ENCODE measurements around the gene GON4L.
"Not testable (repeated sequence)": the region's sequence is repeated elsewhere in the genome, so short reads cannot be mapped to it uniquely, and the experiment has no call there.

The GON4L gene

DNA sequence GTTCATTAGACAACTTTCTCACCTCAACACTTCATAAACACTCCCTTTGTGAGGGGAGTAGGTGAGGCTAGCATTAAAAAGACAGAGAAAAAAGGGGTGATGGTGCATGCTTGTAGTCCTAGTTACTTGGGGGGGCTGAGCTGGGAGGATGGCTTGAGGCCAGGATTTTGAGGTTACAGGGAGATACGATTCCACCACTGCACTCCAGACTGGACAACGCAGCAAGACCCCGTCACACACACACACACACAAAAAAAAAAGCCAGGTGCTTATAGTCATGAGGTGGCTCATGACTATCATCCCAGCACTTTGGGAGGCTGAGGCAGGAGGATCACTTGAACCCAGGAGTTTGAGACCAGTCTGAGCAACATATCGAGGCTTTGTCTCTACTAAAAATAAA lies 29.6 kb downstream of the GON4L start:
- DNase-seq = no peak

DNA sequence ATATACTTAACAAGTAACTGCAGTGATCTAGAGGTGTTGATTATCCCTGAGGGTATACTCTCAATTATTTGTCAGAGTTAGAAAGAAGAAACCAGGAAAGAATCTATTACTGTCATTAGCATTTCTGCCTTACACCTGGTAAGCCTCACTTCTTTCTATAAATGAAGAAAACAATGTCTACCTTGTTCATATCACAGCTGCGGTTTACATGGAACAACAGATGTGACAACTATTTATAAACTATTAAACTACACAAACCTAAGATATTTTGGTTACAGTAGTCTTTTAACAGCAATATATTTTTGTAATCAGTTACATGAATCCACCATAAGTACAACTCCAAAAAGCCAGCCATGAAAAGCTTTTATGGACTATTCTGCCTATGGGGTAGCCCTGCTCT lies 40.7 kb downstream of the GON4L start:
- no peak for DNase-seq

DNA sequence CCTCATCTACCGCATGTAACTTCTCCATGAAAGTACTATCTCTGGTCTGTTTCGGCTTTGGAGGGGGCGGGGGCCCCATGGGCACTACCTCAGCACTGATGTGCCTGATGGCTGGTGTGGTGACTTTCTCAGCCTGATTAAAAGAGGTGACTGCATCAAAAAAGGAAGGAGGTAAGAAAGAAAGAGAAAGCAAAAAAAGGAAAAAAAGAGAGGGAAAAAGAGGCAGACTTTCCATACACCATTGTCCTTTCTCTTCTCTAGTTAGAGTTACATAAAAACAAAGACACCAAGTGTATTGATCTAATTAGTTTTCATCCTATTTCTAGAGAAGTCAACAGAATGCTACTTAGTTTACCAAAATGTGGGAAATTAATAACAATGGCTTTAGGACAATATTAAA lies 43.3 kb downstream of the GON4L start:
- no peak for DNase-seq

DNA sequence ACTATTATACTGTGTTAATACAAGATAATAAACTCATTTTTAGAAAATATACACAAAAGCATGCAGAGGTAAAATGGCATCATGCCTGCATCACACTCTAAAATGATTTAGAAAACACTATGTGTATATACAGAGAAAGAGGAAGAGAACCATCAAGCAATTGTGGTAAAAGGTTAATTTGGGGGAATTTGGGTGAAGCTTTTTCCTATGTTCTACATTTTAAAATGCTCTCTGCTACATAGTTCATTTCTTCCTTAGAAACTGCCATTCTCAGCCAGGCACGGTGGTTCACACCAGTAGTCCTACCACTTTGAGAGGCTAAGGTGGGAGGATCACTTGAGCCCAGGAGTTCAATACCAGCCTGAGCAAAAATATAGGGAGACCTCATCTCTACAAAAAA lies 44.1 kb downstream of the GON4L start:
- DNase-seq = no peak

DNA sequence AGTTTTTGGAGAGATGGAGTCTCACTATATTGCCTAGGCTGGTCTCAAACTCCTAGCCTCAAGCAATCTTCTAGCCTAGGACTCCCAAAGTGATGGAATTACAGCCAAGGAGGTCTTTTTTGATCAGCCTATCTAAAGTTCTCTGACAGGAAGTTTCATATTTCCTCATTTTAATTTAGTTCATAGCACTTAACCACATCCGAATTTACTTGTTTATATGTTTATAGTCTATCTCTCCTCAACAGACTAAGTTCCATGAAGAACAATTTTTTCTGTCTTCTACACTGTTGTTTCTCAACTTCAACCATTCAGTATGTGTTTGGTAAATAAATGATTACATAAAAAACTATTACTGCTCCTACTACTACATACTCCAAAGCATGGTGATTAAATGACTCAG lies 47.9 kb downstream of the GON4L start:
- no peak for DNase-seq

DNA sequence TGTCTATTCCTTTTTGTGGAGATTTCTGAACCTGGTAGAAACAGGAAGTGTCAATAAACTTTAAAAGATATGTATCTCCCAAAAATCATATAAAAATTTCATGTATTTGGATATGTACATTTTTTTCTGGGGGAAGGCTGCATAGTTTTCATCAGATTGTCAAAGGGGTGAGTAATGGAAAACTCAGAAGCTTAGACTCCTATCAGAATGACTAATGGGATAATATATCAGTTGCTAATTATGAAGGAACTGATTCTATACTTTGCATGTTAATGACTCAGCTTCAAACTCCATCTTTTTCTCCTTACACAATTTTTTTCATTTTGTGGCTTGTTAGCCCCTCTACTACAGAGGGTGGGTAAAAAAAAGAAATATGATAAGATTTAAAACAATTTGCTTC lies 55.9 kb downstream of the GON4L start:
- DNase-seq = no peak

DNA sequence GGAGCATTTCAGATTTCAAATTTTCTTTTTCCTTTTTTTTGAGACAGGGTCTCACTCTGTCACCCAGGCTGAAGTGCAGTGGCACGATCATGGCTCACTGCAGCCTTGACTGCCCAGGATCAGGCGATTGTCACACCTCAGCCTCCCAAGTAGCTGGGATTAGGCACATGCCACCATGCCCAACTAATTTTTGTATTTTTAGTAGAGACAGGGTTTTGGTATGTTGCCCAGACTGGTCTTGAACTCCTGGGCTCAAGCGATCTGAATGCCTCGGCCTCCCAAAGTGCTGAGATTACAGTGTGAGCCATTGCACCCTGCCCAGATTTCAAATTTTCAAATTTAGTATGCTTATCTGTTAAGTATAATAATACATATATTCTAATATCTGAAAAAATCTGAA lies 61.4 kb downstream of the GON4L start:
- not testable (repeated sequence) for DNase-seq

DNA sequence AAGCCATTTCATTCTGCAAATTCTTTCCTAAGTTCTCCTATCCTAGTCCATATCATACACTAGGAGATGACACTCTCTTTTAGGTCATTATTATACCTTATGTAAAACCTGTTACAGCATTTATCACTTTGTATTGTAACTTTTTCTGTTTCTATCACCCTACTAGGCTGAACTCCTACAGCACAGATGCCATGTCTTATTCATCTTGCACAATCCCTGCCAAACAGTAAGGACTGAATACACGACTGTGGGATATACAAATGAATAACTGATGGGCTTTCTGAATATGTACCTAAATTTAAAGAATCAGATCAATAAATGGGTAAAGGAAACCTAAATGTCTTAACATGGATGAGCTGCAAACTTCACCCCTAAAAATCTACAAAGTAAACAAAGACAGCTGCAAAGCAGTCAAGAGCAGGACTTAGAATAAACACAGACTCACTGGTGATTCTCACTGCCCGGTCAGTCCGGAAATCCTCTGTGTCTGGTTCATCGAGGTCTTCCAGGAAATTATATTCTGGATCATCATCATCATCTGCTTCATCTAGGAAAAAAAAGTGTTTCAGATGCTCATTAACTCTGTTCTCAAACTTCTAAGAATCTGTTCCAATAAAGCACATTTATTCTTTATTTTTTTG lies 62.3 kb downstream of the GON4L start:
- no peak for DNase-seq

DNA sequence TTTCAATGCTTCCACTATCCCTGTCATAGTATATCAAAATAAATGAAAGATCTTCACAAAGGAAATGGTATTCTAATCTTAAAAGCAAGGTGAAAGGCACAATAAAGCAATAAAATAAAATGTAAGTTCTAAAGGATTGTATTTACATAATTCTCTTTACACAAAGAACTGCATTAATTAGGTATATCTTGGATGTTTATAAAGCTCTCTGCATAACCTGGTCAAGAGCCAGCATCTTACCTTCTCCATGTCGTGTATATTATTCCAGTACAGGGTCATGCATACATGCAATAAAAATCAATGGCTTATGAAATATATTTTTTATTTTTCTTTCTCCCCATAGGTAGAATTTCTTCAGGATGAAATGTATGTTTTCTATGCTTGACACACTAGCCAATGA lies 63.8 kb downstream of the GON4L start:
- no peak for DNase-seq

DNA sequence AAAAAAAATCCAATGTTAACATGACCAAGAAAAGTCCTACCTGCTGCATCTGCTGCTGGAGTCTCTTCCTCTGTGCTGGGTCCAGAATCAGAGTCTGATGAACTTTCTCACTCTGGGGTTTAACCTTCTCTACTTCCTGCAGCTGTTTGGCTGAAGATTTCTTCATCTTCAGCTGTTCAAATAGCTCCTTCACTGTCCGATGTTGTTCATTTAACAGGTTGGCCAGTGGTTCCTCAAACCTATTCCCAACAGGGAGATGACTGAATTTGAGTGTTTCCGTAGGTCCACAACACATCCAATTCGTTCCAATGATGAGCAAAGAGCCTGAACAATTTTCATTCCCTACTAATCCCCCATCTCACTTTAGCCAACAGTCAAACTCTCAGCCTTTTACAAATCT lies 79.4 kb downstream of the GON4L start:
- DNase-seq = no peak

DNA sequence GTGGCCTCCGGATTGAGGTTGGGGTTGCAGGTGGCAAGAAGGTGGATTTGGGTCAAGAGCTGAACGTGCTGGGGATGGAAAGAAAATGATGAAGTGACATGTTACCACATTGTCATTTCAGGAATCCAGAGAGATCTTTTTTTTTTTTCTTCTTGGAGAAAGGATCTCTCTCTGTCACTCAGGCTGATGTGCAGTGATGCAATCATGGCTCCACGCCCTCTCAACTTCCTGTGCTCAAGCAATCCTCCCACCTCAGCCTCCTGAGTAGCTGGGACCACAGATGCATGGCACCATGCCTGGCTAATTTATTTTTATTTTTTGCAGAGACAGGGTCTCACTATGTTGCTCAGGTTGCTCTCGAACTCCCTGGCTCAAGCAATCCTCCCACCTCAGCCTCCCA lies 80.6 kb downstream of the GON4L start:
- DNase-seq = no peak

DNA sequence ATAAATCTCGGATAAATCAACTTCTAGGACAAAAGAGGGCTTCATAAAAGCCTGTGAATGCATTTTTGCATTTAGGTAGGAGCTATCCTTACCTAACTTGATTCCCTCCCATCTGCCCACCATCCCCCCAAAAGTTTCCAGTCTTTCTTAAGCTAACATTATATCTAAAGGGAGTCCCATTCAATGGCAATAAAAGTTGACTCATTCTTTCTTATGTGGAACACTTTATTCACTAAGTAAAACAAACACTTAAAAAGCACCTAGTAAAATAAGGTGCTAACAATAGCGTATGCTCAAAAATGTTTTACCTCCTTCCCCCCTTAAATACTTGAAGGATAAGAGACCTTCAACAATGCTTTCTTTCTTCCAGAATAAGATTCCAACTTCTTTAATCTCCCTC lies 83.8 kb downstream of the GON4L start:
- no peak for DNase-seq

DNA sequence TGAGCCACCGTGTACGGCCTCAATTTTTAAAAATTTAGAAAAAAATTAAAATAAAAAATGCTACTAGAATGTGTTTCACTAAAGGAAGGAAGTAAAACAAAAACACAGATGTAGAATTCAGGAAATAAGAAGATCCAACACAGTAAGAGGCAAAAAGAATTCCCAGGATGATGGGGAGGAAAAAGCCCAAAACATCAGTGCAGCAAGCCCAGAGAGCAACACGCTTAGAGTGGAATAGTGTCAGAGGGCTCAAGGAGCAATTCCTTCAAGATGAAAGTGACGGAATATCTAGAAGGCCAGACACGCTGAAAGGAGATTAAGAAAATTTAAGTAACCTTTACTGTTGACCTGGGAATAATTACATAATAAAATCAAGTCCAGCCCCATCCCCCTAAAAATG lies 87.8 kb downstream of the GON4L start:
- DNase-seq = no peak

DNA sequence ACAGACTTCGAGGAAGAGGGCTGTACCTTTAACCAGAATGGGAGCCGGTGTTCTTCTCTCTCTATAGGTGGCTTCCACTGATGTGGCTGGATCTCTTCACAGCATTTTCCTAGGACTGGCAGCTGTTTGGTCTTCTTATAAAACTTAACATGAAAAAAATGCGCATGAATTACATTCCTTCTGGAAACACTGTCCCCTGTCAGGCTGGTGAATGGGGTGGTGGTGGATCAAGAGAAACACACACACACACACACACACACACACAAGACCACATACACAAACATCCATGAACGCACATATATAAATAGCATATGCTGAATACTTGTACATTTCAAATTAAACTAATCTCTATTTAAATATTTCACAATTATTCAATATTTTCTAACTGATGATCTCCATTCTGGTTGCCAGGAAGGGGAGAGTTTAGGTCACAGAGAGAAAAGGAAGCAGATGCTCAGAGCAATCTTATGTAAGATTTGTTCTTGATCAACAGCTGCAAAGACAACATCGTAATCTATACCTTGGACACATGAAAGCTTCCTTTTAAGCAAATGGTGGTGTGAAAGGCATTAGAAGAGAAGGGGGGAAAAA lies 89.5 kb downstream of the GON4L start:
- not testable (repeated sequence) for DNase-seq

DNA sequence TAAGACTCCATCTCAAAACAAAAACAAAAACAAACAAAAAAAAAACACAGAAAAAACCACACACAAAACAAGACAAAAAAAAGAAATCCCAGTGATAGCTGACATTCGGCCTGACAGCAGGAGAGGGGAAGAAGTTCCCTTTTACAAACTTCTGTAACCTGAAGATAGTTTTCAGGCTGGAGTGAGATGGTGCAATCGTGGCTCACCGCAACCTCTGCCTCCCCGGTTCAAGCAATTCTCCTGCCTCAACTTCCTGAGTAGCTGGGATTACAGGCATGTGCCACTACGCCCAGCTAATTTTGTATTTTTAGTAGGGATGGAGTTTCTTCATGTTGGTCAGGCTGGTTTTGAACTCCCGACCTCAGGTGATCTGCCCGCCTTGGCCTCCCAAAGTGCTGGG lies 93.0 kb downstream of the GON4L start:
- not testable (repeated sequence) for DNase-seq

DNA sequence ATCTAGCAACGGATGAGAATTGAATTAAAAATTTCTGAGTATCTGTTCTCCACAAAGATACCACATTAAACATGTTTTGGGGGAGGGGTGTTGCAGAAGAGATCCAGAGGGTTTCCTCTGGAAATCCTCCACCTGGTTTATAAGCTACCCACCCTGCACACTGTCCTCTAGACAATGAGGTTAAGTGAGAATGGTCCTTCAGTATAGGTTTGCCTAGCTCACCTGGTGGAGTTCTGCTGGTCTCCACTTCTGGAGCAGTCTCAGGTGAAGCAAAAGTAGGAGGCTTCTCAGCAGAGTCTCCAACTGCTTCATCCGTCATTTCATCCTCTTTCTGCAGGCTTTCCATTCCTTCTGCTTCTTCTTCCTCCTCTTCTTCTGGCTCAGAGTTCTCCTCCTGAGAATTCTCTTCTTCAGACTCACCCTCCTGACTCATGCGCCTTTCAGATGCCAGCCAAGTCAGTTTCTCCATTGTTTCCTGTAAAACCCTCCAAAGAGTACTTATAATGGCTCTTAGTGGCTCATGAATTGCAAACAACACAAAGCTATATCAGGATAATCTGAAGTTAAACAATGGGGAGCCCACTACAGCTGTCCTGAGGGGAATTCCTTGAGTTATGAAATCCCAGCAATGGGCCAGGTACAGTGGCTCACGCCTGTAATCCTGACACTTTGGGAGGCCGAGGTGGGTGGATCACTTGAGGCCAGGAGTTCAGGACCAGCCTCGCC lies 93.8 kb downstream of the GON4L start:
- not testable (repeated sequence) for DNase-seq

DNA sequence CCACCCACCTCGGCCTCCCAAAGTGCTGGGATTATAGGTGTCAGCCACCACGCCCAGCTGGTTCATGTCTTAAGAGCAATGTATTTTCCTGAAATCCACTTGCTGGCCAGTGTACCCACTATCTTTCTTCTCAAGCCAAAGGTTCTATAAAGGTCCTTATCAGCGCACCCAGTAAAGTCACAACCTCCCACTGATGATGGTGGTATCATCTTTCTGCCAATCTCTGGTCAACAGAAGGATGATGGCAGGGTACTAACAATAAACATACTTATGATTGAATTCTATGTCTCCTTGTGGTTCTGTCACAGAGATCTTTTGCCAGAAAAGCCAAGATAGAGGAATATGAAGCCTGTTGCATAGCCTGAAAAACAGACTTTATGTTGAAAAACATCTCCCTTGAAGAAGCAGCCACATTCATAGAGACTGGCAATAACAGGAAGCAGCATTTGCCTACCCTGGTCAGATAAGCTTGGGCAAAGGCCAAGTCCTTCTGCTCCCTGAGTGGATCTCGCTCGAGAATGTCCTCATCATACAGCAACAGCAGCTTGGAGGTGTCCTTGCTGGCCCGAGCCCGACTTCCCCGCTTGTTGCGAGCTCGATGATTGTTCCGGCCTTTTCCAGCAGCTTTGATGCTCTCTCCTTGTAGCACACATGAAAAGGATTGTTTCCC lies 95.1 kb downstream of the GON4L start:
- no peak for DNase-seq

DNA sequence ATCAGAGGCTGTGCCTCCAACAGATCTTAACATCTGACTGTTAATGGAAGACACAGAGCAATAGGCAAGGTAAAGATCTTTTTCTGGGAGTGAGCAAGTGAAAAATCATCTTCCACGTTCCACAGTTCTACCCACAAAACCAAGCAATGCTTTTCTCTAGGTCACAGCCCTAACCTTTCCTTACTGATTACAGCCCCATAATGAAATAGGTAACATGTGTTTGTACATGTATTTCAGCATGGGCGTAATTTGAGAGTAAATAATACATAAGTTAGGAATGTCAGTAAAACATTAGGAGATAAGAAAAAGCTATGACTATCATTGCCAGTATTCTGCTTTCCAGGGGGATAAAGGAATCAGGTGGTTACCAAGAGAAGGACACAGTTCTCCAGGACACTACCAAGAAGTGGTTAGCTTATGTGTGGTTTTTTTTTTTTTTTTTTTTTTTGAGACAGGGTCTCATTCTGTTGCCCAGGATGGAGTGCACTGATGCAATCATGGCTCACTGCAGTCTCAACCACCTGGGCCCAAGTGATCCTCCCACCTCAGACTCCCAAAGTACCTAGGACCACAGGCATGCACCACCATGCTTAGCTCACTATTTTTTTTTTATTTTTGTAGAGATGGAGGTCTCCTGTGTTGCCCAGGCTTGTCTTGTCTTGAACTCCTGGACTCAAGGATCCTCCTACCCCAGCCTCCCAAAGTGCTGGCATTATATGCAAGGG lies 96.1 kb downstream of the GON4L start:
- no peak for DNase-seq

DNA sequence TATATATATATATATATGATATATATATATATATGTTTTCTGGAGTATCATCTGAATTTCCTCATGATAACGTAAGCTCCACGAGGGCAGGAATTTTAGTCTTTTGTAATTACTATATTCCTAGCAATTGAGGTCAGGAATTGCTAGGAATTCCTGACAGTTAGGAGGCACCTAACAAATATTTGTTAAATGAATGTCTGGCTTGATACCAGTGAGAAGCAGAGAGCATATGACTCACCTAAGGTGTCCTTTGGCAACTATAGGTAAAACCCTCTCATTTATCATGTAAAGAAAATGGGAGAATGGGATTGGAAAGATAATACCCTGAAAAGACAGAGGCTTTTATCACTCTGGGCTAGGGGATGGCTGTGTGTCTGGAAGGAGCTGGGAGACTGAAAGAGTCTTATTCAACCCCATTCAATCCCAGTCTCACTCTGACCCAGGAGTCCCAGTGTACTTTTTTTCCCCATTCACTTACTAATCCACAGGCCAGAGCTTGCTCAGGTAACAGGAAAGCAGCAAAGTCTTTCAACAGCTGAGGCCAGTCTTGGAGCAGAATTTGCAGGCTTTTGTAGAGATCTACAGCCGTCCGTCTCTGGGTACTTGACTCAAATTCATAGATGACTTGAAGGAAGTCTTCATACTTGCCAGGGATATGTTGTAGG lies 96.9 kb downstream of the GON4L start:
- no peak for DNase-seq

DNA sequence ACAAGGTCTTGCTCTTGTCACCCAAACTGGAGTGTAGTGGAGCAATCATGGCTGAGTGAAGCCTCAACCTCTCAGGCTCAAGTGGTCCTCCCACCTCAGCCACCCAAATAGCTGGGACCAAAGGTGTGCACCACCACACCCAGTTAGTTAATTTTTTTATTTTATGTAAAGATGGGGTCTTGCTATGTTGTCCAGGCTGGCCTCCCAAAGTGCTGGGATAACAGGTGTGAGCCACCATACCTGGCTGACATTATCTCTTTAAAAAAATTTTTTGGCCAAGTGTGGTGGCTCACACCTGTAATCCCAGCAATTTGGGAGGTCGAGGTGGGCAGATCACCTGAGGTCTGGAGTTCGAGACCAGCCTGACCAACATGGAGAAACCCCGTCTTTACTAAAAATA lies 98.0 kb downstream of the GON4L start:
- DNase-seq = not testable (repeated sequence)

DNA sequence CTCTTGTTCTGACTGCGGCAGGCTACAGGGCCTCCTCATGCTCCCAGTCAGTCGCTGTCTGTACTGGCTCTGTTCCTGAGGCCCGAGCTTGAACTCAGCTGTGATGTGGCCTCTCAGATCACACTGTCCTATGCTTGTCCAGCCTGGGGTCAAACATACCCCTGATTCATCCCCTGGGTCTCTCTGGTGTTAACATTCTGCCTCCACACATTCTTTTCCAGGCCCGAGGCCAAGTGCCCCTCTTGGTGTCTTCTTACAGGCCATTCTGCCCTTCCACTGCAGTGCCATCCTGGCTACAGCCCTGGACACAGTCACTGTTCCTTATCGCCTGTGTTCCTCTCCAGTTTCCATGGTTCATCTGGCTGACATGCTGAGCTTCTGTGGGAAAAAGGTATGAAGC lies 108.9 kb downstream of the GON4L start:
- not testable (repeated sequence) for DNase-seq

DNA sequence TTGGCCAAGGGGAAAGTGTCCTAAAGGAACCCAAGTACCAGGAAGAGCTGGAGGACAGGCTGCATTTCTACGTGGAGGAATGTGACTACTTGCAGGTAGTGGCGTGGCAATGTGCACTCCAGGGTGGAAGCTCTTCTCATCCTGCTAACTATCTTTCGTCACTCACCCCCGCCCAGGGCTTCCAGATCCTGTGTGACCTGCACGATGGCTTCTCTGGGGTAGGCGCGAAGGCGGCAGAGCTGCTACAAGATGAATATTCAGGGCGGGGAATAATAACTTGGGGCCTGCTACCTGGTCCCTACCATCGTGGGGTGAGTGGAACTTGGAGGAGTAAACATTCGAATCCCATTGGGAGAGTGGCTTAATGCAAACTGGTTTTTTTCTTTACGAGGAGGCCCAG lies 109.4 kb downstream of the GON4L start:
- not testable (repeated sequence) for DNase-seq
